Measurements from ENCODE around the gene GALNT5.

DNA sequence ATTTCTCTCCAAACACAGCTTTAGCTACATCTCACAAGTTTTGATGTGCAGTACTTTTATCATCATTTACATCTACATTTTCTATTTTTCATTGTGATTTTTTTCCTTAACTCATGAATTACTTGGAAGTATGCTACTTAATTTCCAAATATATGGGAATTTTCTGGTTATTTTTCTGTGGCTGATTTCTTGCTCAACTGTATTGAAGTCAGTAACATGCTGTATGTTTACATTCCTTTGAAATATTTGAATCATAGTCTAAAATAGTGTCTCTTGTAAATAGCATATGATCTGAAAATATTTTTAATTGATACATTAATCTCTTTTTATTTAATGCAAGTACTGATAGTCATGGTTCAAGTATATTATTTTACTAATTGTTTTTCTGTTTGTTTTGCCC lies 26.0 kb upstream of the GALNT5 start:
- TF ChIP-seq, protein P1, sequence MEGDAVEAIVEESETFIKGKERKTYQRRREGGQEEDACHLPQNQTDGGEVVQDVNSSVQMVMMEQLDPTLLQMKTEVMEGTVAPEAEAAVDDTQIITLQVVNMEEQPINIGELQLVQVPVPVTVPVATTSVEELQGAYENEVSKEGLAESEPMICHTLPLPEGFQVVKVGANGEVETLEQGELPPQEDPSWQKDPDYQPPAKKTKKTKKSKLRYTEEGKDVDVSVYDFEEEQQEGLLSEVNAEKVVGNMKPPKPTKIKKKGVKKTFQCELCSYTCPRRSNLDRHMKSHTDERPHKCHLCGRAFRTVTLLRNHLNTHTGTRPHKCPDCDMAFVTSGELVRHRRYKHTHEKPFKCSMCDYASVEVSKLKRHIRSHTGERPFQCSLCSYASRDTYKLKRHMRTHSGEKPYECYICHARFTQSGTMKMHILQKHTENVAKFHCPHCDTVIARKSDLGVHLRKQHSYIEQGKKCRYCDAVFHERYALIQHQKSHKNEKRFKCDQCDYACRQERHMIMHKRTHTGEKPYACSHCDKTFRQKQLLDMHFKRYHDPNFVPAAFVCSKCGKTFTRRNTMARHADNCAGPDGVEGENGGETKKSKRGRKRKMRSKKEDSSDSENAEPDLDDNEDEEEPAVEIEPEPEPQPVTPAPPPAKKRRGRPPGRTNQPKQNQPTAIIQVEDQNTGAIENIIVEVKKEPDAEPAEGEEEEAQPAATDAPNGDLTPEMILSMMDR (conservative IDR thresholded peaks at IDR 0.05; ENCODE audit: low read depth, low read length), result no peak
- TF ChIP-seq EZH2 (IDR thresholded peaks at IDR 0.05; ENCODE audit: borderline replicate concordance, low read depth, low read length, poor library complexity, severe bottlenecking), result no peak

All from A673 (cell line).